Measurements from ENCODE around the gene ZNF579.
"Not testable (repeated sequence)": the region's sequence is repeated elsewhere in the genome, so short reads cannot be mapped to it uniquely, and the experiment has no call there.

The ZNF579 gene

GRCh38 chr19:55536951-55537740 lies 43.5 kb downstream of the ZNF579 start, which contains the start of gene SBK2:
TSS of gene SBK2 (minus strand) at chr19:55537133. CDS start at chr19:55536294, 839 bp downstream.
- DNase-seq = peak; percentile 8

GRCh38 chr19:55536366-55536765 lies 44.3 kb downstream of the ZNF579 start:
- no peak for DNase-seq

GRCh38 chr19:55535965-55536350 lies 44.7 kb downstream of the ZNF579 start:
- no peak for DNase-seq

GRCh38 chr19:55535173-55535964 lies 45.3 kb downstream of the ZNF579 start:
- DNase-seq = no peak

- DNase-seq = not testable (repeated sequence)
Measured at GRCh38 chr19:55534280-55534679, 46.4 kb downstream of the ZNF579 start.

GRCh38 chr19:55530996-55531395 lies 49.7 kb downstream of the ZNF579 start:
- no peak for DNase-seq

- DNase-seq = no peak
Measured at GRCh38 chr19:55529636-55530234, 50.9 kb downstream of the ZNF579 start.

- no peak for DNase-seq
Measured at GRCh38 chr19:55528030-55528803, 52.4 kb downstream of the ZNF579 start.

GRCh38 chr19:55527197-55528029 lies 53.2 kb downstream of the ZNF579 start:
- DNase-seq = no peak

Measured in OCI-M1 (cell line).